K562 (cell line): ENCODE measurements around the gene PRR30. TPM values are rescaled to one million over a fixed set of nuclear protein-coding genes. Genes with fewer than 3 reads are reported as not detected.

ENCODE experiments used
- ATAC-seq: fragments of 200-7000 bp; cut with Tn5 transposase; 3 replicates; pipeline ENCODE4 v1.9.1; 2020; ENCODE audit warnings: moderate library complexity
- BruUV-seq: library from RNA; stranded (reverse); fragments of 400-500 nt; replicated peaks from 2 replicates; lab custom pipeline; 2021; lab: Mats Ljungman, UMichigan
- CTCF ChIA-PET: fragments of 300-600 bp; formaldehyde crosslinking; extraction: SDS; loops from one replicate; lab custom pipeline; 2021; ENCODE audit warnings: low intra/inter-chr PET ratio; lab: Yijun Ruan, JAX
- POLR2A ChIA-PET: fragments of 300-600, 350-650 bp; sonication (Branson Sonifier 250); formaldehyde crosslinking; extraction: SDS; loops from one replicate; lab custom pipeline; 2021; ENCODE audit warnings: antibody characterized with exemption, inconsistent platforms; lab: Yijun Ruan, JAX
- DNase-seq, 4 experiments: peaks; one replicate each; pipeline versions ENCODE4 v3.0.0 to v3.0.0-alpha.2; 2011 to 2018; ENCODE audit warnings: low spot score in 3 of 4, mixed read lengths in 3 of 4; ENCODE audit errors: extremely low read depth in 1 of 4
- FAIRE-seq: peaks from 2 replicates; lab custom pipeline; 2011; peaks lifted over from hg19 to GRCh38; lab: Jason Lieb, UNC
- H2AFZ ChIP-seq: 2 replicates; pipeline ENCODE4 v1.6.0; 2011; ENCODE audit warnings: low read depth, low read length, control low read depth, inconsistent platforms
- H3K27ac ChIP-seq: fragments of 200-600 bp; 3 replicates; pipeline ENCODE4 v1.8.0; 2011; ENCODE audit warnings: low read depth, mild to moderate bottlenecking, control low read depth, inconsistent platforms, low read length, moderate library complexity, mixed read lengths; ENCODE audit errors: extremely low read depth
- H3K27me3 ChIP-seq, 2 experiments: fragments of 300-600 bp in 1 of 2; 2 replicates in 1 of 2; 3 replicates in 1 of 2; pipeline versions ENCODE4 v1.6.0 to v1.8.0; 2011; ENCODE audit warnings: inconsistent platforms in 2 of 2, low read length in 2 of 2, mild to moderate bottlenecking in 1 of 2, mixed read lengths in 1 of 2, moderate library complexity in 1 of 2; ENCODE audit not compliant: control insufficient read depth in 2 of 2, insufficient read depth in 2 of 2
- H3K36me3 ChIP-seq: fragments of 300-600 bp; 3 replicates; pipeline ENCODE4 v1.8.0; 2011; ENCODE audit warnings: mild to moderate bottlenecking, low read length, inconsistent platforms; ENCODE audit not compliant: control insufficient read depth, insufficient read depth
- H3K4me1 ChIP-seq, 2 experiments: fragments of 200-600 bp in 1 of 2; replicated peaks in 1 of 2; 2 replicates in 1 of 2; 3 replicates in 1 of 2; pipeline versions ENCODE4 v1.5.1 to v1.8.0; 2011; ENCODE audit warnings: inconsistent platforms in 2 of 2, low read length in 2 of 2, mild to moderate bottlenecking in 1 of 2, mixed read lengths in 1 of 2, moderate library complexity in 1 of 2; ENCODE audit not compliant: control insufficient read depth in 2 of 2, insufficient read depth in 2 of 2
- H3K4me2 ChIP-seq: 2 replicates; pipeline ENCODE4 v1.6.1; 2011; ENCODE audit warnings: low read length, control low read depth, inconsistent platforms, mixed read lengths; ENCODE audit not compliant: insufficient read depth
- H3K4me3 ChIP-seq: fragments of 200-600 bp; sonication (generic), shearing (Covaris generic); 2 replicates; pipeline ENCODE4 v1.5.1; 2016; ENCODE audit warnings: control low read depth, inconsistent platforms
- H3K79me2 ChIP-seq: fragments of 200-600 bp; 3 replicates; pipeline ENCODE4 v1.8.0; 2011; ENCODE audit warnings: low read length, inconsistent platforms; ENCODE audit not compliant: control insufficient read depth, insufficient read depth
- H3K9ac ChIP-seq, 2 experiments: 2 replicates each; pipeline versions ENCODE4 v1.6.0 to v1.6.1; 2011; ENCODE audit warnings: low read depth in 2 of 2, low read length in 2 of 2, control low read depth in 1 of 2, inconsistent platforms in 1 of 2, mild to moderate bottlenecking in 1 of 2, mixed read lengths in 1 of 2; ENCODE audit not compliant: insufficient read depth in 1 of 2
- H3K9me1 ChIP-seq: one replicate; pipeline ENCODE4 v1.6.0; 2011; ENCODE audit warnings: inconsistent platforms, mild to moderate bottlenecking, low read length, moderate library complexity; ENCODE audit not compliant: control insufficient read depth, insufficient read depth
- H3K9me3 ChIP-seq: replicated peaks from 2 replicates; pipeline ENCODE4 v1.5.1; 2011; ENCODE audit warnings: low read depth, low read length, inconsistent platforms; ENCODE audit not compliant: control insufficient read depth, insufficient read depth
- H4K20me1 ChIP-seq: replicated peaks from 2 replicates; pipeline ENCODE4 v1.6.1; 2011; ENCODE audit warnings: low read length, inconsistent platforms, mixed read lengths; ENCODE audit not compliant: control insufficient read depth, insufficient read depth
- CTBP1 ChIP-seq: fragments of 450-650 bp; IDR thresholded peaks from 2 replicates; pipeline ENCODE4 v1.6.1; 2016; ENCODE audit warnings: borderline replicate concordance
- ELF2 ChIP-seq: fragments of 250-450 bp; sonication (Bioruptor Pico); IDR thresholded peaks from 2 replicates; pipeline ENCODE4 v1.5.0; 2021; ENCODE audit warnings: mild to moderate bottlenecking
- GTF3C2 ChIP-seq: IDR thresholded peaks from 3 replicates; pipeline ENCODE4 v1.6.1; 2011; ENCODE audit warnings: borderline replicate concordance, mild to moderate bottlenecking, moderate library complexity; ENCODE audit not compliant: insufficient read length; ENCODE audit errors: extremely low read depth
- HDAC8 ChIP-seq: fragments of 450-650 bp; IDR thresholded peaks from 2 replicates; pipeline ENCODE4 v1.6.1; 2016; ENCODE audit warnings: mild to moderate bottlenecking, missing genetic modification characterization, moderate library complexity, missing compliant biosample characterization
- MXI1 ChIP-seq: IDR thresholded peaks from 2 replicates; pipeline ENCODE4 v1.6.1; 2011; ENCODE audit warnings: low read depth, mild to moderate bottlenecking, improper control_type of control experiment, low read length
- NFXL1 ChIP-seq: fragments of 450-650 bp; formaldehyde crosslinking; IDR thresholded peaks from 2 replicates; pipeline ENCODE4 v1.4.0; 2021; ENCODE audit warnings: mild to moderate bottlenecking
- NR2C1 ChIP-seq, 2 experiments: fragments of 450-650 bp; IDR thresholded peaks; 2 replicates each; pipeline ENCODE4 v1.6.1; 2017; ENCODE audit warnings: mild to moderate bottlenecking in 2 of 2, antibody characterized with exemption in 1 of 2, inconsistent platforms in 1 of 2, missing compliant biosample characterization in 1 of 2, missing genetic modification characterization in 1 of 2
- PCBP2 ChIP-seq: fragments of 200-400 bp; formaldehyde crosslinking; IDR thresholded peaks from 2 replicates; pipeline ENCODE4 v1.6.1; 2018; ENCODE audit warnings: low read length, low read depth, mild to moderate bottlenecking, moderate library complexity; ENCODE audit not compliant: poor library complexity, severe bottlenecking
- THRAP3 ChIP-seq: fragments of 450-650 bp; IDR thresholded peaks from 2 replicates; pipeline ENCODE4 v1.6.1; 2016; ENCODE audit warnings: mild to moderate bottlenecking, inconsistent platforms, borderline replicate concordance
- TOE1 ChIP-seq, 2 experiments: fragments of 450-650 bp in 1 of 2; sonication (generic) in 1 of 2; formaldehyde crosslinking in 1 of 2; IDR thresholded peaks; 2 replicates each; pipeline versions ENCODE4 v1.7.1 to v1.8.0; 2016 to 2022; ENCODE audit warnings: borderline replicate concordance in 2 of 2, mild to moderate bottlenecking in 2 of 2, antibody characterized with exemption in 1 of 2, inconsistent platforms in 1 of 2, low read depth in 1 of 2, missing genetic modification reagents in 1 of 2, moderate library complexity in 1 of 2
- ZNF253 ChIP-seq: fragments of 250-450 bp; sonication (Bioruptor Pico); conservative IDR thresholded peaks from 2 replicates; pipeline ENCODE4 v1.6.1; 2021; ENCODE audit warnings: mild to moderate bottlenecking
- ZNF398 ChIP-seq: fragments of 250-450 bp; sonication (Bioruptor Pico); IDR thresholded peaks from 2 replicates; pipeline ENCODE4 v1.8.0; 2021; ENCODE audit warnings: moderate library complexity, mild to moderate bottlenecking, inconsistent platforms
- WGBS: fragments of 100-300 bp; shearing (Covaris generic); methylation state at CpG from one replicate; pipeline ENCODE4 v1.1.6; 2016; ENCODE audit warnings: low coverage, mixed read lengths; ENCODE audit not compliant: insufficient coverage; ENCODE audit errors: missing lambda C conversion rate; 5-methylcytosine and 5-hydroxymethylcytosine counted together
- in situ Hi-C: fragments of 300-500 bp; cut with MboI; formaldehyde crosslinking; loops from 4 replicates; pipeline ENCODE4 v1.15.0; 2018; ENCODE audit warnings: inconsistent platforms, mixed read lengths
- intact Hi-C: fragments of 100-400 bp; cut with micrococcal nuclease; formaldehyde crosslinking; loops from 2 replicates; pipeline ENCODE4 v1.14.2; 2022
- polyA plus RNA-seq, 8 experiments: library from polyadenylated mRNA; depleted of rRNA in 4 of 8; stranded (reverse) in 5 of 8; unstranded in 3 of 8; fragments of >200 nt; fragmentation: Nextera tagmentation in 2 of 8; fragmentation: Illumina TruSeq in 1 of 8; extraction: Ambion mirVana in 2 of 8; extraction: Trizol in 1 of 8; gene quantifications; 2 replicates each; pipeline versions ENCODE4 v1.2.1 to v1.2.3, GENCODE V29; 2011 to 2014; ENCODE audit warnings: inconsistent platforms in 1 of 8, missing spikeins in 1 of 8
- total RNA-seq, 7 experiments: library from RNA; depleted of rRNA in 6 of 7; stranded (reverse); fragments of >200 nt in 6 of 7; fragmentation: Illumina TruSeq in 2 of 7; extraction: Trizol in 2 of 7; gene quantifications; 2 replicates each; pipeline versions ENCODE4 v1.2.1 to v1.2.3, GENCODE V29; 2011 to 2021; ENCODE audit warnings: low replicate concordance in 1 of 7
- TF ChIP-seq, protein P1 (sequence below): fragments of 250-450 bp; sonication (Bioruptor Pico); IDR thresholded peaks from 2 replicates; pipeline ENCODE4 v1.5.1; 2021; ENCODE audit warnings: mild to moderate bottlenecking

PRR30 gene
- total and polyA plus RNA-seq, 9 of the 15 experiments (the other 6 are each of a cell fraction or from before 2014, with no cell fraction given), result not detected

DNA sequence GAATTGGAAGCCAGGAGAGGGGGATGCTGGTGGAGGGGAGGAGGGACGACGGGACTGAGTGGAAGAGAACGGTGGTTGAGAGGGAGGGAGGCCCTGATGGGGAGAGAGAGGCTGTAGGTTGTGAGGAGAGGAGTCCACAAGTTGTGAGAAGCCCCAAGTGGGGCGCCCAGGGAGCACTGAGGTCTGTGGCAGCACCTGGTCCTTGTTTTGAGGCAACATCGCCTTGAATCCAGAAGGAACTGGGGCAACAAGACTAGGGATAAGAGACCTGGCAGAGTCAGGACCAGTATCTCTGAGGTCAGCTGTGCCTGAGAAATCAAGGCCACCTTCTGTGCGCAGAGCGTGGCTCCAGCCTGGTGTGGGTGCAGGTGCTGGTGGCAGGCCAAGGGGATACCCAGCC, 1.1 kb downstream of the PRR30 start (continued):
- TF ChIP-seq ZNF253 (CRISPR knock-in tag) (no peak), NFXL1 (CRISPR knock-in tag) (no peak), ZNF398 (CRISPR knock-in tag) (no peak)
- TF ChIP-seq, protein P1, sequence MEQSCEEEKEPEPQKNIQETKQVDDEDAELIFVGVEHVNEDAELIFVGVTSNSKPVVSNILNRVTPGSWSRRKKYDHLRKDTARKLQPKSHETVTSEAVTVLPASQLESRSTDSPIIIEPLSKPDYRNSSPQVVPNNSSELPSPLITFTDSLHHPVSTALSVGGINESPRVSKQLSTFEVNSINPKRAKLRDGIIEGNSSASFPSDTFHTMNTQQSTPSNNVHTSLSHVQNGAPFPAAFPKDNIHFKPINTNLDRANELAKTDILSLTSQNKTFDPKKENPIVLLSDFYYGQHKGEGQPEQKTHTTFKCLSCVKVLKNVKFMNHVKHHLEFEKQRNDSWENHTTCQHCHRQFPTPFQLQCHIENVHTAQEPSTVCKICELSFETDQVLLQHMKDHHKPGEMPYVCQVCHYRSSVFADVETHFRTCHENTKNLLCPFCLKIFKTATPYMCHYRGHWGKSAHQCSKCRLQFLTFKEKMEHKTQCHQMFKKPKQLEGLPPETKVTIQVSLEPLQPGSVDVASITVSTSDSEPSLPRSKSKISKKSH (CRISPR knock-in tag), result no peak

- H2AFZ ChIP-seq, result no peak overlapping the region
- H3K9me1 ChIP-seq, result peaks cover 5% of the 10 kb centered on the region
- ATAC-seq, result no peak
- H4K20me1 ChIP-seq, result no peaks in the 10 kb centered on the region; the same call in 1 of the 2 replicates
- ChIA-PET POLR2A (no interaction called here), CTCF (no interaction called here)
- peaks cover 21% of the 10 kb centered on the region for H3K79me2 ChIP-seq
- no peak for FAIRE-seq
- no peak overlapping the region for H3K4me2 ChIP-seq
- no peaks in the 10 kb centered on the region; the same call in 1 of the 2 replicates for H3K9me3 ChIP-seq
- no peak for DNase-seq
- no peak overlapping the region for H3K27ac ChIP-seq
- no TSS peak for BruUV-seq
- H3K27me3 ChIP-seq, result no peaks in the 10 kb centered on the region
- peaks cover 15 to 27% of the 10 kb centered on the region in 2 experiments; a peak in 4 of 5 replicates for H3K4me1 ChIP-seq
- WGBS, result 69% methylated on average over 15 of the region's 21 CpGs
- in situ Hi-C loops (no loop called here), intact Hi-C loops (no loop called here)
- H3K36me3 ChIP-seq, result peaks cover 11% of the 10 kb centered on the region; the same call in 2 of the 3 replicates
- no peak overlapping the region for H3K4me3 ChIP-seq
- H3K9ac ChIP-seq, result peak overlapping the region in 1 of 2 experiments; percentile 62; a peak in 2 of 4 replicates
- TF ChIP-seq CTBP1 (no peak), PCBP2 (no peak), ELF2 (CRISPR knock-in tag) (no peak), THRAP3 (no peak), NR2C1 (IDR thresholded peaks at IDR 0.05) (no peak), NR2C1 (tag; IDR thresholded peaks at IDR 0.05) (no peak), TOE1 (IDR thresholded peaks at IDR 0.05; ENCODE audit: borderline replicate concordance) (no peak), TOE1 (CRISPR knock-in tag; IDR thresholded peaks at IDR 0.05; ENCODE audit: borderline replicate concordance, low read depth) (no peak), GTF3C2 (no peak), HDAC8 (tag) (no peak), MXI1 (no peak)
These were observed 1.8 kb downstream of the PRR30 start for GRCh38 chr2:27137322-27137935.
